GM12865 (cell line): ENCODE data around the gene CCDC40.

ENCODE experiments used
- DNase-seq: peaks from one replicate; pipeline ENCODE4 v3.0.0; 2010; ENCODE audit warnings: low read depth
- H3K4me3 ChIP-seq: 2 replicates; pipeline ENCODE4 v1.5.1; 2011; ENCODE audit warnings: mild to moderate bottlenecking, low read depth, low read length, control low read depth
- TF ChIP-seq, protein P1 (sequence below): IDR thresholded peaks from 2 replicates; pipeline ENCODE4 v1.5.1; 2011; ENCODE audit warnings: low read length, control low read depth, low read depth, inconsistent platforms; ENCODE audit not compliant: insufficient read depth; ENCODE audit errors: missing control alignments

CCDC40 gene

GRCh38 chr17:80099291-80100034, 63.0 kb downstream of the CCDC40 start:
- DNase-seq, result no peak
- no peak overlapping the region for H3K4me3 ChIP-seq
- TF ChIP-seq, protein P1, sequence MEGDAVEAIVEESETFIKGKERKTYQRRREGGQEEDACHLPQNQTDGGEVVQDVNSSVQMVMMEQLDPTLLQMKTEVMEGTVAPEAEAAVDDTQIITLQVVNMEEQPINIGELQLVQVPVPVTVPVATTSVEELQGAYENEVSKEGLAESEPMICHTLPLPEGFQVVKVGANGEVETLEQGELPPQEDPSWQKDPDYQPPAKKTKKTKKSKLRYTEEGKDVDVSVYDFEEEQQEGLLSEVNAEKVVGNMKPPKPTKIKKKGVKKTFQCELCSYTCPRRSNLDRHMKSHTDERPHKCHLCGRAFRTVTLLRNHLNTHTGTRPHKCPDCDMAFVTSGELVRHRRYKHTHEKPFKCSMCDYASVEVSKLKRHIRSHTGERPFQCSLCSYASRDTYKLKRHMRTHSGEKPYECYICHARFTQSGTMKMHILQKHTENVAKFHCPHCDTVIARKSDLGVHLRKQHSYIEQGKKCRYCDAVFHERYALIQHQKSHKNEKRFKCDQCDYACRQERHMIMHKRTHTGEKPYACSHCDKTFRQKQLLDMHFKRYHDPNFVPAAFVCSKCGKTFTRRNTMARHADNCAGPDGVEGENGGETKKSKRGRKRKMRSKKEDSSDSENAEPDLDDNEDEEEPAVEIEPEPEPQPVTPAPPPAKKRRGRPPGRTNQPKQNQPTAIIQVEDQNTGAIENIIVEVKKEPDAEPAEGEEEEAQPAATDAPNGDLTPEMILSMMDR, result no peak

DNA sequence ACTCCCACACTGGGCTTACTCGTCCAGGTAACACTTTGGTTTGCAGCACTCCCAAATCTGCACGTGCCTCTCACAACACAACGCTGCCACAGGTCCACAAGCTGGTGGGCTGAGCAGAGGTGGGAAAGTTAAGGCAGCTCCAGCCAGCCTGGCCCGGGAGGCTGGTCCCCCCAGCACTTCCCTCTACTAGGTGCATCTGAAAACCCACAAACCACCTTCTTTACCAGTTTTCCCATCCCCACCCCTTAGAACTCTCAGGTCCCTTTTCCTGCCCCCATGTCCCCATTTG, 63.5 kb downstream of the CCDC40 start:
- TF ChIP-seq, protein P1, result no peak
- no peak overlapping the region for H3K4me3 ChIP-seq
- no peak for DNase-seq

GRCh38 chr17:80101011-80101945, 64.8 kb downstream of the CCDC40 start, which contains the start of gene GAA:
TSS of gene GAA (plus strand) at chr17:80101581. CDS start at chr17:80104587, 3,006 bp downstream.
- peak within 1 kb of the TSS; percentile 74 for H3K4me3 ChIP-seq
- TF ChIP-seq, protein P1, result peak; percentile 87
- DNase-seq, result peak; percentile 92

GRCh38 chr17:80101946-80102663, 65.7 kb downstream of the CCDC40 start:
- H3K4me3 ChIP-seq, result peak overlapping the region; percentile 74
- TF ChIP-seq, protein P1, result no peak
- peak; percentile 20 for DNase-seq

- no peak overlapping the region for H3K4me3 ChIP-seq
- TF ChIP-seq, protein P1, result no peak
- no peak for DNase-seq
These were observed 66.4 kb downstream of the CCDC40 start for GRCh38 chr17:80102664-80103448.
